ENCODE measurements around the gene CSTF3. TPM values are rescaled to one million over a fixed set of nuclear protein-coding genes. Genes with fewer than 3 reads are reported as not detected.
A peak's percentile ranks its signal among the peaks of the same experiment; 100 is the strongest.

Gene CSTF3
- total RNA-seq, 1 donor: 31.5 TPM

GRCh38 chr11:33044285-33044756, 117.0 kb downstream of the CSTF3 start:
- H3K4me3 ChIP-seq (ENCODE audit: low read depth, low read length): no peak overlapping the region
- TF ChIP-seq, protein P1, sequence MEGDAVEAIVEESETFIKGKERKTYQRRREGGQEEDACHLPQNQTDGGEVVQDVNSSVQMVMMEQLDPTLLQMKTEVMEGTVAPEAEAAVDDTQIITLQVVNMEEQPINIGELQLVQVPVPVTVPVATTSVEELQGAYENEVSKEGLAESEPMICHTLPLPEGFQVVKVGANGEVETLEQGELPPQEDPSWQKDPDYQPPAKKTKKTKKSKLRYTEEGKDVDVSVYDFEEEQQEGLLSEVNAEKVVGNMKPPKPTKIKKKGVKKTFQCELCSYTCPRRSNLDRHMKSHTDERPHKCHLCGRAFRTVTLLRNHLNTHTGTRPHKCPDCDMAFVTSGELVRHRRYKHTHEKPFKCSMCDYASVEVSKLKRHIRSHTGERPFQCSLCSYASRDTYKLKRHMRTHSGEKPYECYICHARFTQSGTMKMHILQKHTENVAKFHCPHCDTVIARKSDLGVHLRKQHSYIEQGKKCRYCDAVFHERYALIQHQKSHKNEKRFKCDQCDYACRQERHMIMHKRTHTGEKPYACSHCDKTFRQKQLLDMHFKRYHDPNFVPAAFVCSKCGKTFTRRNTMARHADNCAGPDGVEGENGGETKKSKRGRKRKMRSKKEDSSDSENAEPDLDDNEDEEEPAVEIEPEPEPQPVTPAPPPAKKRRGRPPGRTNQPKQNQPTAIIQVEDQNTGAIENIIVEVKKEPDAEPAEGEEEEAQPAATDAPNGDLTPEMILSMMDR (IDR thresholded peaks at IDR 0.05; ENCODE audit: insufficient read depth, low read depth, low read length): no peak
- no peak for DNase-seq (ENCODE audit: low read depth)

- H3K4me3 ChIP-seq (ENCODE audit: low read depth, low read length): no peak overlapping the region
- TF ChIP-seq, protein P1 (IDR thresholded peaks at IDR 0.05; ENCODE audit: insufficient read depth, low read depth, low read length): no peak
- no peak for DNase-seq (ENCODE audit: low read depth)
These were observed 118.0 kb downstream of the CSTF3 start for GRCh38 chr11:33043221-33043830.

DNA sequence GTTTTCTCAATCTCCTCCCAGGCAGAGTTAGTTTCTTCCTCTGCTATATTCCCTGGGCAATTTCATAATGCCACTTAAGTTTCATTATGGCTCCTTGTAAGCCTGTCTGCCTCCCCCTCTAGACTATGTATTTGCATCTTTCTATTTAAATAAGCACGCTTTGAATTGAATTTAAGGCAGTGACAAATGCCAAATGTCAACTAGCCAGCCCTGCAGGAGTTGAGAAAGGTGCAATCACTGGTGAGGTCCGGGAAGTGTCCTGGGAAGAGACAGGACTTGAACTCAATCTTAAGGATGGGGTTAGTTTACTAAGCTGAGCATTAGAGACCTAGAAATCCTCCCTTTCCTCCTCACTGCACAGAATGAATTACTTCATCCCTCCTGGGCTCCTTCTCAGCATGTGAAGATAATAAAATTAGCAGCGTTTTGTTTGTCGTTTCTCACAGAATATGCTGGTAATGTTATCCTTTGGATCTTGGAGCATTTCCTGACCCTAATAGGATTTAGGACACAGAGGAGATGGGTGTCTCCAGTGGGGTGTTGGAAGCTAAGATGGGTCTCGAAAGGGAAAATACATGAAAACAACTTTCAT, 120.3 kb downstream of the CSTF3 start:
- H3K4me3 ChIP-seq (ENCODE audit: low read depth, low read length): peak overlapping the region; percentile 83
- DNase-seq (ENCODE audit: low read depth): no peak
- TF ChIP-seq, protein P1 (IDR thresholded peaks at IDR 0.05; ENCODE audit: insufficient read depth, low read depth, low read length): no peak

- peak overlapping the region; percentile 83 for H3K4me3 ChIP-seq (ENCODE audit: low read depth, low read length)
- DNase-seq (ENCODE audit: low read depth): peak; percentile 31
- TF ChIP-seq, protein P1 (IDR thresholded peaks at IDR 0.05; ENCODE audit: insufficient read depth, low read depth, low read length): no peak
These were observed 121.0 kb downstream of the CSTF3 start for GRCh38 chr11:33040033-33040861.

DNA sequence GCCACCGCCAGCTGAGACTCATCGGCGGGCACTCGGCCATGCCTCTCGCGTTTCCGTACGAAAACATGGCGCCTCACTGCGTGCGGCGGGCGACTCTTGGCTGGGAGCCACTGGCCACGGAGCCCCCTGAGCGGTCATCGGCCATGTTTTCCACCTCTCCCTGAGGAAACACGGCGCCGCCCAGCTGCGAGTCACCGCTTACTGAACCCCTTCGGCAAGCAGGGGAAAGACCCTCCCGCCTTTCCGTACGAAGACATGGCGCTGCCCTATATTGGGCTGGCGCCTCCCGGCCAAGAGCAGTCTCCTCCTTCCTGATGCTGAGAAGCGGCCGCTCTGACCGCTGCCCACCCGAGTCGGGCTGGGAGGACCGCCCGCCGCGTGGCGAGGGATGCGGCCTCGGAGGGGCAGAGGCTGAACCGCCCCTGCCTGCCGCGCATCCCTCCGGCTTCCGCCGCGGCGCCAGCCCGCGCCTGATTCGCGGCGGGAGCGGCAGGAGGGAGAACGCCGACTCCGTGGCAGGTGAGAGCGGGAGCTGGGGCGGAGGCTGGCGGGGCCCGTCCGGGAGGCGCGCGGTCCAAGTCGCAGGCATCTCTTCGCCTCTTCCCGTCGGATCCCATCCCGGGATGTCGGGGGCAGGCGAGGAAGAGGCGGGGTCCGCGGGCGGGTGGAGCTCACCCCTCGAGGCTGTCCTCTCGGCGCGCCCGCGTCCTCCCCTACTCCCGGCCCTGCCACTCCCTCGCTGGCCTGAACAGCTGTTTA, 121.8 kb downstream of the CSTF3 start, which contains the start of gene TCP11L1:
TCP11L1 (plus strand) TSS at position 299 of the 759 bp plus-strand sequence. CDS start 4,202 bp downstream, outside the sequence.
- TF ChIP-seq, protein P1 (IDR thresholded peaks at IDR 0.05; ENCODE audit: insufficient read depth, low read depth, low read length): no peak
- H3K4me3 ChIP-seq (ENCODE audit: low read depth, low read length): peak within 1 kb of the TSS; percentile 83
- peak; percentile 96 for DNase-seq (ENCODE audit: low read depth)

- DNase-seq (ENCODE audit: low read depth): no peak
- TF ChIP-seq, protein P1 (IDR thresholded peaks at IDR 0.05; ENCODE audit: insufficient read depth, low read depth, low read length): no peak
- H3K4me3 ChIP-seq (ENCODE audit: low read depth, low read length): no peak overlapping the region
These were observed 126.3 kb downstream of the CSTF3 start for GRCh38 chr11:33035011-33035410.
